TTC549 (cell line): ENCODE measurements around the gene ASCC1.
"Not testable (repeated sequence)": the region's sequence is repeated elsewhere in the genome, so short reads cannot be mapped to it uniquely, and the experiment has no call there.

Experiments used
- FAIRE-seq: peaks from 2 replicates; lab custom pipeline; 2012; peaks lifted over from hg19 to GRCh38; lab: Jason Lieb, UNC

ASCC1 gene

DNA sequence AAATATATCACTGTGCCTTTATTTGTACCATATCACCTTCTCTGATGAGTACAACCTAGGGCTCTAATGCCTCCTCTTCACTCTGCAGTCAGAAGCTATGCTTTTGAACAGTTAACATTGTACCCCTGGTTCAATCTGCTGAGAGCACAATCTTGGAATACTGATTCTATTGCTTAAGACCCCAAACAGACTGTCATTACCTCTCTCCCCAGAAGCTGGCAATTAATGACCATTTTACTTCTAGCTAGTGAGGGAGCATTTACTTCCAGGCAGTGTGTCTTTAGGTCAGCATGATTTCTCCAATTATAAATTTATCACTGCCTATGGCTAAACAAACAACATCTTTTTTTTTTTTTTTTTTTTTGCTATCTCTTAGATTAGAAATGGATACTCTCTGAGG, 91.7 kb downstream of the ASCC1 start:
- no peak for FAIRE-seq

DNA sequence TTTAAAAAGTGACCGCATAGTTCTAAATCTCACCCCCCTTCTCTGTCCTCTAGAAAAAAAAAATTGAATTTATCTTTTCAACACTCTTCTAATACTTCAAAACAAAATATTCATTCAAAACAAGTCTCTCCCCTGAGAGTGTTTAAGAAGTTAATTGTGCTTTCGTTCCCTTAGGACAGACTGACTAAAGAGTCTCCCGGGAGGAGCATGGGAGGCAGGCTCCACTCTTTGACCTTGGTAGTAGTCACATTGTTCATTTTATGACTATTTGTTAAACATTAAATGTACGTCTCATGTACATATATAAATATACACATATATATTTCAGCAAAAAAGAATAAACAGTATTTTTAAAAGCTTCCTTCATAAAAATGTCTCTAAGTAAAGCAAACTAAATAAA, 92.5 kb downstream of the ASCC1 start:
- FAIRE-seq, result no peak

DNA sequence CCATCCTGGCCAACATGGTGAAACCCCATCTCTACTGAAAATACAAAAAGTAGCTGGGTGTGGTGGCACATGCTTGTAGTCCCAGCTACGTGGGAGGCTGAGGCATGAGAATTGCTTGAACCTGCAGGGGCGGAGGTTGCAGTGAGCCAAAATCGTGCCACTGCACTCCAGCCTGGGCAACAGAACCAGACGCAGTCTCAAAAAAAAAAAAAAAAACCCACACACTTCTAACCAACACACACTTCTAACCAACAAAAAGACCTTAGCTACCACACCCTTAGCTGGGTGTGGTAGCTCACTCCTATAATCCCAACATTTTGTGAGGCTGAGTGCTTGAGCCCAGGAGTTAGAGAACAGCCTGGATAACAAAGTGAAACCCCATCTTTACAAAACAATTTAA, 93.9 kb downstream of the ASCC1 start:
- no peak for FAIRE-seq

DNA sequence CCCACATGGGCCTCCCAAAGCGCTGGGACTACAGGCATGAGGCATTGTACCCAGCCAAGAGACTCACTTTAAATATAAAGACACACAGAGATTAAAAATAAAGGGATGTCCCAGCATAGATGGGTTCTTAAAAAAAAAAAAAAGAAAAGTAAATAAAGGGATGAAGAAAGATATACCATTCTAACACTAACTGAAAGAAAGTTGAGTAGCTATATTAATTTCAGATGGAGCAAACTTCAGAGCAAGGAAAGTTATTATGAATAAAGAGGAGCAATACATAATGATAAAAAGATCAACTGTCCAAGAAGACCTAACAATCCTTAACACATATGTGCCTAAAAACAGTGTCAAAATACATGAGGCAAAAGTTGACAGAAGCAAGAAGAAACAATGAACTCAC, 94.7 kb downstream of the ASCC1 start:
- FAIRE-seq, result no peak

DNA sequence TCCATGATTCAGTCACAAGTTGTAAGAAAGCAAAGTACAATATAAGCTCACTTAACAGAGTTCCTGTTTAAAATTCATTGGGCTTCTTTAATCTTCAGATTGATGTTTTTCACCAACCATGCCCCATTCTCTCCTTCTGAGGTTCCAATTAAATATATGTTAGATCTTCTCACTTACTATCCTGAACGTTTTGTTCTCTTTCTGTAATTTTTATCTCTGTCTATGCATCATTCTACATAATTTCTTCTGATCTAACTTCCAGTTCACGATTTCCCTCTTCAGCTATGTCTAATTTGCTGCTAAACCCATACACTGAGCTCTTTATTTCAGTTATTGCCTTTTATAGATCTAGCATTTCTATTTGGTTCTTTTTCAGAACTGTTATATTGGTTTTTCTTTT, 99.7 kb downstream of the ASCC1 start:
- FAIRE-seq, result no peak

DNA sequence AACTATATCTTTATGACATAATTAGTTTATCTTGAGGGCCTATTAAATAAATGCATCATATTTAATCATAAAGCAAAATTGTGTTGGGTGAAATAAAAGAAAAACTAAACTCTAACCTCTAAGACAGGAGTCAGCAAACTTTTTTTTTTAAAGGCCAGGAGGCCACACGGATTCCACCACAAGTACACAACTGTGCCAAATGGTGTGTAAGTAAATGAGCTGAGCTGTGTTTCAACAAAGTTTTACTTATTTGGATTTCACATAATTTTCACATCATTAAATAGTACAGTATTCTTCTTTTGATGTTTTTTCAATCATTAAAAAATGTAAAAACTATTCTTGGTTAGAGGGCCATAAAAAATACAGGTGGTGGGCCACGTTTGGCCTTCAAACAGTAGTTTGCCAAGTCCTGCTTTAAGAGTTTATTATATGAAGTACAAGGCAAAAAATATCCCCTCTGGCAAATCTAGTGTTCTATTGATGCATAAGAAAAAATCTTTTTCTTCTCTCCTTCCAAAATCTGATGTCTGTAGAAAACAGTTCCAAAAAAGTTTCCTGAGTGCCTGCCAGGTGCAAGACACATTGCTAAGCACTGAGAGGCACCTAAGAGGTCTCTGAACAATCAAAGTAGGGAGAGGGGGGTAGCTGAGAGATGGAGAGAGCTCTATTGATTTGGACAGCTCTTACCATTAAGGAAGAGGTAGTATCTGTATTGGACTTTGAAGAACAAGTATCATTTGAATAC, 101.2 kb downstream of the ASCC1 start:
- no peak for FAIRE-seq

DNA sequence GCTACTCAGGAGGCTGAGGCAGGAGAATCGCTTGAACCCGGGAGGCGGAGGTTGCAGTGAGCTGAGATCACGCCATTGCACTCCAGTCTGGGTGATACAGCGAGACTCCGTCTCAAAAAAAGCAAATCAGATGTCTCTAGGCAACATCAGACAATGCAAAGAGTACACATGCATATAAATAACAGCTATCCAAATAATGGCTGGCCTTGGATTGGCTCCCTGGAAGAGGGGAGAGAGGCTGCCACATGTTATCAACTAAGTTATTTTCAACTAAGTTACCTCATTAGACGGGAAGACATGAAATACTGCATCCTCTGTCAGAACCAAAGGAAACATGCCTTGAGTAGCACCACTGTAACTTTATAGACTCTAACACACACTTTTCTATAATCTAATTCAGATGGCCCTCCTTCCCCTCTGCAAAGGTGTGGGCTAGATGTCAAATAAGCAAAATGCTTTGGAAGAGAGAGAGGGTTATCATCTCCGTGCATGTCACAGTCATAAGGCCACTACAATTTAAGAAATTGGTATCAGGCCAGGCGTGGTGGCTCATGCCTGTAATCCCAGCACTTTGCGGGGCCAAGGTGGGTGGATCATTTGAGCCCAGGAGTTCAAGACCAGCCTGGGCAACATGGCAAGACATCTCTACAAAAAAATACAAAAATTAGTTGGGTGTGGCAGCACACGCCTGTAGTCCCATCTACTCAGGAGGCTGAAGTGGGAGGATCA, 105.2 kb downstream of the ASCC1 start:
- no peak for FAIRE-seq

DNA sequence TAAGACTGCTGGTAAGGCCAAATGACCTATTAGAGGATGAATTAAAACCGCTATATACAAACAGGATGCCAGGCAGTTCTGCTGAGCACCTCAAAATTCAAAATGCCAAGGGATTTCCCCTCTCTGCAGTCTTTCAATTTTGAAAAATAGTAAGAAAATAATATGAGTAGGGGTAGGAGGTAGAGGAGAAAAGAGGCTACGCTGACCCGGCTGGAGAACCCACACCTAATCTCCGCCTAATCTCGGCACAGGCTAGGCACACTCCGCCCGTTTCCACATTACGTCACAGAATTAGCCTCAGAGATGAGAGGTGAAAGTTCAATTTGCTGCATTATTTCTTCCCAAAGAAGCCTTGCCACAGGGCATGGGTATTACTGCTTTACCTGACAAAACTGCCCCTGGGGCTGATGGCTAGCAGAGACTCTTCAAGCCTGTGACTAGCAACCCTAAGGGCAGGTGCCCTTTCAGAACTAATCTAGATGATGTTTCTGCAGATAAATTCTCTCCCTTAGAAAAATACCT, 106.4 kb downstream of the ASCC1 start:
- no peak for FAIRE-seq

DNA sequence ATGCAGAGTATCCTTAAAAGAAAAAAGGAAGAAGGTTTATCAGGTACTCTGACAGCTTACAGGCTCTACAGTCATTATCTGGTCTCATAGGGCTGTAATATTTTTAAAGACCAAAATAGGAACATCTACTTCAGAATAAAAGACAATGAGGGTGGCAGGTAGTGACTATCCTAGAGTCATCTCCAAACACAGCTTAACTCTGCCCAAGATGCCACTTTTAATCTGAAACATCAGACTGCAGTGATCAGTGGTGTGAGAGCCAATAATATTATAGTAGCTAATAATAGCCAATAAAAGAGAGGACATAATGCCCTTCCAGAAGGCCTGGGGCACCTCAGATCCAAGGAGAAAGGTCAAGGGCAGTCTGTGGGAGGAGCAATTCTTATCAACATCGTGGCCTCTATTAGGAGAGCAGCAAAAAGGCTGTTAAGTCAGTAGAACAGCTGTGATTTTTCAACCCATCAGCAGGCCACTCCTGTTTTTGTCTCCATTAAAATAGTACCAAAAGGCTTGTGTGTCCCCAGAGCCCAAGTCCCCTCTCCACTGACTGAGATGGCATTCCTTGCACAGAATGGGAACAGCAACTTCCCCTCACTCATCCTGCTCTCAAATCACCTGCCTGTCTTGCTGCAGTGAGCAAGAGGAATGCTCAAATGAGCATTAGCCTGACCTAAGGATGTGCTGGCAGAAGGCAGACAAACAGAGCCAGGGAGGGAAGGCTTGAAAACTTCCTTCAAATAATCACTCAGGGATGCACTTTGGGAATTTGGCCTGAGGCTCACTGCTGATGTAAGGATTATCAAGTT, 107.0 kb downstream of the ASCC1 start:
- FAIRE-seq, result no peak

DNA sequence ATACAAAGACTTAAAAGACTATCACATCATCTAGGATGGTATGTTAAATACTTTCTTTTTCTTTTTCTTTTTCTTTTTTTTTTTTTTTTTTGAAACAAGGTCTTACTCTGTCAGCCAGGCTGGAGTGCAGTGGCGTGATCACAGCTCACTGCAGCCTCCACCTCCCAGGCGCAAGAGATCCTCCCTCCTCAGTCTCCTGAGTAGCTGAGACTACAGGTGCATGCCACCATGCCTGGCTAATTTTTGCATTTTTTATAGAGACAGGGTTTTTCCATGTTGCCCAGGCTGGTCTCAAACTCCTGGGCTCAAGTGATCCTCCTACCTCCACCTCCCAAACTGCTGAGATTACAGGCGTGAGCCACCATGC, 108.1 kb downstream of the ASCC1 start:
- FAIRE-seq, result not testable (repeated sequence)

DNA sequence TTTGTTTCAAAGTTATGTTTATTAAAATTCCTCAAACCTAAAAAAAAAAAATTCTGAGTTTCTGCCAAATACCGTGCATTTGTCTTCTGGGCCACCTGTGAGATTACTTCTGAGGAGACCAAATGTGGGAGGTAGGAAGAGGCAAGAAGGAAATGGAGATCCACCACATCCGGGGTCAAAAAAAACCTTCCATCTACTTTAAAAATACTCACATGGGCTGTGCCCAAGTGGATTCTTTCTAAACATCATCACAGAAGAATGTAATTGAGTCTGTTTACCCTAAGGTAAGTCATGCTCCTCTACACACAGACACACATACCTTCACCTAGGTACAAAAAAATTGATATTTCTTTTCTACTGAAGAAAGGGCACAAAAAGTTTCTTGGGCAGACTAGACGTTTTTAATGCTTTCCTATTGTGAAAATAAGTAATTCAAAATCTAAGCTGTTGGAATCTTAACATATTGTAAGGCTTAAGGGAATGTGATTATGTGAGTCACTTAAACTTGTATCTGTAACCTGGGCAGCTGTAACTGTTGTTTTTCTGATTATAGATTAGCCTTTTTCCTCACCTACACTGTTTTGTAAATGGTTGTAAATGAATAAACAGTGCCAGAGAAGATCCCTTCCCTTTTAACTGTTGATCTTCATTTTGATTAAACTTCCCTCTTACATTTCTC, 108.6 kb downstream of the ASCC1 start:
- no peak for FAIRE-seq

DNA sequence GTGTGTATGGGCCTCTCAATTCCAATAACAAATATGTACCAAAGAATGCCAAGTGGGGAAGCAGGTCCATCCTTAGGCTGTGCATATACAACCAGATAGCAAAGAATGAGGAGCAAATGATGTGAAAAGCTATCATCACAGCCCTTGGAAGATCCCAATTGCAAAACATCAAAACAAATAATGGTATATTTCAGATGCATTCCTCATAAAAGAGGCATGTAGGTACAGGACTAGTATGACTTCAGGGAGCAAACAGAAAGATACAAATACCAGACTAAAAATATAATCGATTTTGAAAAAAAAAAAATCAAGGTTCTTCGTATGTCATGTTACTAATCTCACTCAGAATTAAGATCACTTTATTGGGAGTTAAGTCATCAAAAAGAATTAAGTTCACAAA, 109.2 kb downstream of the ASCC1 start:
- no peak for FAIRE-seq

DNA sequence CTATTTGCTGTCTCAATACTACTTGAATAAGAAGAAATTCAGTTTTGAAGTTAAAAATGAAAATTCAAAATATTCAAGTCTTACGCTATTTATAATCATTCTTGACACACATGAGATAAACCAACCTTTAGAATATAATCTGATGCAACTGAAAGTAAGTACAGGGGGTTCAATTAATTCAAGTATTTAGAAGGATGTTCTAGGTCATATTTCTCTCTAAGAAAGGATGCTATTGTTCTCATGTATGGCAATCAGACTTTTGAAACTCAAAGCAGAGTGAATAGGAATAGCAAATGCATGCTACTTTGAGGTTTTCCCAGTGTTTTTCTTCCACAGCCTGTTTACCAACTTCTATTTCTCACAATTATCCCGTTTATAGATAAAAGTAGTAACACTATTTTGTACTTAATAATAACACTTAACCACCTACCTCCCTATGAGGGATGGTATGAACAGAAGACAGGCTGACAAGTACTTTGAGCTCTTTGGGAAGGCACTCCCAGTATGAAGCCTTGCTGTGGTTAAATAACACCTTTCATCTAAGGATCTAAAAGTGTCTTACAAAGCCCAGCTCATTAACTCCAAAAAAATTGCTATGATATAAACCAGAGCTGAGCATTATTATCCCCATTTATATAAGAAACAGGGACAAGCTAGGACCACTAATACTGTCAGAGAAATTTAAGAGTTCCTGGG, 109.8 kb downstream of the ASCC1 start:
- FAIRE-seq, result no peak

DNA sequence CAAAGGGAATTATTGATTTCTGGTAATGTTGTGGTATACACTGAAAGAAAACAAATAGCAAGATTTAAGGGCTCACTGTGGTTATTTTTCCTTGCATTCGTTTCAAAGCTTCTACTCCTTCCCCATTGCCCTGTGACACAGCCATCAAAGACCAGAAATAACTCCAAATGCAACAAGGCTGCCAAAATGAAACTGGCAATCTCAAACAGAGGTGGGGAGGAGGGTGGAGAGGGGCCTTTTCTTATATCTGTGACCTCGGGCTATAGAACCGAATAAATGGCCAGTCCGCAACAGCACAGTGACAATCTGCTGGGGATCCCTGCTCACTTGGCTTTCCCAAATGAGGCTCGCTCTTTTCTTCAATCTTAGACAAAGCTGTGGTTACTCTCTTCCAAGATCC, 110.4 kb downstream of the ASCC1 start:
- FAIRE-seq, result no peak

DNA sequence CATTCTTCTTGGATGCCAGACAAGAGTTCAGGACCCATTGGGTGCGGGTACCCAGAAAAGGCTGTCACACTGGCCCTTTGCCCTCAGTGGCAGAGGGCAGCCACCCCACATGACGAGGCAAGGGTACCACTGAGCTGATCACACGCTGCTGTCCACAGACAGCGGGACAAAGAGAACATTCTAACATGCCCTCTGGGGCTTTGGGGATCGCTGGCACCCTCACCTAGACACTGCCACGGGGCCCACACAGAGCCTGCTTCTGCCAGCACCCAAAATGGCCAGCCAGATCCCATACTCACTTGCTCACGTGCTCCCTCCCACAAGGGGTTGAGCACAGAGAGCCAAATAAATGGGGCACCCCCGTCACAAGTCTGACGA, 111.0 kb downstream of the ASCC1 start:
- FAIRE-seq, result no peak

DNA sequence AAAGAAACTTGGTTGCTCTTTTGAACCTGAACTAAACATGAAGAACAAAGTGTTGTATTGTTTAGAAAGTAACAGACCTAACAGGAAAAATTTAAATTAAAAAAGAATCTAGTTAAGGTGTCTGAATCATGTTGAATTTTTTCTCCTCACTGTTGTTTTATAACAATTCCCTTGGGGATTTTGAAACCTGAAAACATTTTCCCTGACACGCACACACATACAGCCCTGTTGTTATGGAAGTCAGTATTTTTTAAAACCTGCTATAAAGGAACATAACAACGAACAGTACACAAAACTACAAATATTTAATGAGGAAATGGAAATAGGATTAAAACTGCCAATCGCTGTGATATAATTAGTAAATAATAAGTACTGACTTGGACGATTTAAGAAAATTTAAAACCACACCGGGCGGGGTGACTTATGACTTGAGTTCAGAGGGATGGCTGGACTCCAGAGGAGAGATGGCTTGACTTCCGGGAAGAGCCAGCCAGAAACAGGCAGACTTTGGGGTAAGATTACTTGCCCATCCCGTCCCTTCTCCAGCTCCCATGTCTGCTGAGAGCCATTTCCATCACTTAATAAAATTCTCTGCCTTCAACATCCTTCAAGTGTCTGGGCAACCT, 111.5 kb downstream of the ASCC1 start:
- no peak for FAIRE-seq

DNA sequence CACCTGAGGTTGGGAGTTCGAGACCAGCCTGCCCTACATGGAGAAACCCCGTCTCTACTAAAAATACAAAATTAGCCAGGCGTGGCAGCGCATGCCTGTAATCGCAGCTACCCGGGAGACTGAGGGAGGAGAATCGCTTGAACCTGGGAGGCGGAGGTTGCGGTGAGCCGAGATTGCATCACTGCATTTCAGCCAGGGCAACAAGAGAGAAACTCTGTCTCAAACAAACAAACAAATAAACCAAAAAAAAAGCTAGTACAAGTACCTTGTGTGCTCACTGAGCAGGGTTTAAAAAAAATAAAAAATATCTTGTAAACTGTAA, 116.5 kb downstream of the ASCC1 start:
- no peak for FAIRE-seq

DNA sequence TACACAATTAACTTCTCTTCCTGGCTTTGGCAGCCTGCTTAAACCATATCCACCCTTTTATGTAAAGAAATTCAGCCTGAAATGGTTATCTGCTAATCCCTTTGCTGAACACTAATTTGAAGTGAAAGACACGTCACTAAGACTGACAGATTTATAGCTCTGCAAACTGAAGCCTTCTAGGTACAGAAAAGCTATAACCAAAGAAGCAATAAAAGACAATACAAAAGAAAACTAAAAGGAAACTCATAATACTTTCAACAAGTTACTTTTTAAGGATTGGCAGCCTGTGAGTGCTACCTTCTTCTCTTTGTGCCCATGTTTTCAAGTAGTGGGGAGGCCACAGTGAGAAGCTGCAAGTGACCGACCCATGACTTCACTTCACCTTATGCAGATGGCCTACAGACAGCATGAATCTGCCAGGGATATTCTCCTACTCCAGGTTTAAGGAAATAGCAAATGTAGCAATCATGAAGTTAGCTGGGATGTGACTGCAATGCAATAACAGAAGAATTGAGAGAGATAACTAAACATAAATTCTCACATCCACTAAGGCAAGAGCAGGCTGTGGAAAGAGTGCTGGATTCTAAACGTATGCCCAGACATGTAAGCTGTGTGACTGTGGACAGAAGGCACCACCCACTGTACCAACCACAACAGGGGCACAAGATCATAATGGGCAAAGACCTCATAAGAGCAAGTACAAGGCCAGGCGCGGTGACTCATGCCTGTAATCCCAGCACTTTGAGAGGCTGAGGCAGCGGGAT, 117.1 kb downstream of the ASCC1 start:
- no peak for FAIRE-seq

DNA sequence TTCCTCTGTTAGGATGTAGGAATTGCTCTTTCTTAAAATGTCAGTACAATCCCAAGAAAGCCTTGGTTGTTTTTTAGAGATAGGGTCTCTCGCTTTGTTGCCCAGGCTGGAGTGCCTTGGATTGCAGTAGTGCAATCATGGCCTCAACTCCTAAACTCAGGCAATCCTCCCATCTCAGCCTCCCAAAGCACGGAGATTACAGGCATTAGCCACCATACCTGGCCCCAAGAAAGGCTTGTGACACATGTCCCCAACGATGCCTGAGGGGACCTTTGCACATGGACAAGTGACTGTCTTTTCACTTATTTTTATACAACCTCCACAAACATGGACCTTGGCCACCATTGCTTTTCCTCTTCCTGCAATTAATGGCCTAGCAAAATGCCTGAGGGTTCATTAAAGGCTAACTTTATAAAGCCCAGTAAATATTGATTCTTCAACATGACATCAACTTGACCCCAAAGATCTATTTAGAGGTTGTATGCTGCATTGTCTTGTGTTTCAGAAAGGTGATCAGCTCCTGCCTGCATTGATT, 117.7 kb downstream of the ASCC1 start:
- FAIRE-seq, result no peak

DNA sequence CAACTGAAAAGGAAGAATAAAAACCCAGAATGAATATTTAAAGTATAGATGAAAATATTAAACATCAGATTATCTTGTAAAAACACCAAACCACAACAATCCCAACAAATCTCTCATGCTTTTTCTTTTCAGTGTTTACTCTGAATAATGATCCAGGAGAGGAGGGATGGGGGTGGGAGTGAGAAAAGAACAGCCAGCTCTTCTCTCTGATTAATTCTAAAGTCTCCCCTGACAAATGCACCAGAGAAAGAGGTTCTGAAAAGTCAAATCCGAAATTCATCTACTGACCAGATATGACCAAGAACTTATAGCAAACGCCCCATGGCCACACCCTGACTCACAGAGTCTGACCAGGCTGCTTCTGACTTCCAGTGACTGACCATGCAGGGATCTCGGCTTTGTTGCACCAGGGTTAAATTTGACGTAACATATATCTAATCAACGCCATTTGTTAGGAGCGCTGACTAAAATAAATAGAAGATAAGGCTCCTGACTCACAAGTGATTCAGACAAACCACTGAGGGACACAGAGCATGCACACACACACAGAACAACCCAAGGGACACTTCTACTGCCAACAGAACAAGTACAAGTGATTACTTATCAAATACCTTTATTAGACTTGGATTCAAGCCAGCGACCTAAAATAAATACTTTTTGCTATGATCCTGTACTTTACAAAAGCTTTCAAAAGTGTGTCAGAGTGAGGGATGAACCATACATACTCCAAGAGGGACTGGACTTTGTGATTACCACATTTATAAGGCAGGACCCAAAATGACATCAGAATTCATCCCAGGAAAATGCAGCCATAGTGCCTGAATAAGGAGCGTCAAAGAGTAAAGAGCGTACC, 118.4 kb downstream of the ASCC1 start:
- no peak for FAIRE-seq
